HG02973 (cell line): Measurements from ENCODE around the gene CABLES1.
"Not testable (repeated sequence)": the region's sequence is repeated elsewhere in the genome, so short reads cannot be mapped to it uniquely, and the experiment has no call there.

Experiments used
- ATAC-seq: cut with Tn5 transposase; IDR thresholded peaks from one replicate; pipeline ENCODE4 v1.9.1; 2021; ENCODE audit warnings: moderate library complexity; ENCODE audit not compliant: unreplicated experiment

The CABLES1 gene

GRCh38 chr18:23134780-23135549 lies at the start of gene CABLES1:
Gene CABLES1 (plus strand): TSS chr18:23135485. CDS start chr18:23135763, 278 bp downstream.
- ATAC-seq = no peak

- ATAC-seq = no peak
These were observed 47.9 kb upstream of the CABLES1 start for GRCh38 chr18:23087352-23087751.

GRCh38 chr18:23088310-23088709 lies 47.0 kb upstream of the CABLES1 start:
- no peak for ATAC-seq

GRCh38 chr18:23091017-23091993 lies 44.0 kb upstream of the CABLES1 start:
- peak; percentile 62 for ATAC-seq

GRCh38 chr18:23092121-23092520 lies 43.2 kb upstream of the CABLES1 start:
- ATAC-seq = no peak

GRCh38 chr18:23093130-23093529 lies 42.2 kb upstream of the CABLES1 start:
- ATAC-seq = not testable (repeated sequence)

- no peak for ATAC-seq
These were observed 41.5 kb upstream of the CABLES1 start for GRCh38 chr18:23093772-23094171.

GRCh38 chr18:23094411-23095190 lies 40.7 kb upstream of the CABLES1 start:
- ATAC-seq = no peak

GRCh38 chr18:23095463-23095862 lies 39.8 kb upstream of the CABLES1 start:
- no peak for ATAC-seq

GRCh38 chr18:23097016-23097415 lies 38.3 kb upstream of the CABLES1 start:
- ATAC-seq = not testable (repeated sequence)

- ATAC-seq = no peak
These were observed 35.7 kb upstream of the CABLES1 start for GRCh38 chr18:23099621-23100020.

- ATAC-seq = no peak
These were observed 33.3 kb upstream of the CABLES1 start for GRCh38 chr18:23101861-23102432.

- no peak for ATAC-seq
These were observed 32.6 kb upstream of the CABLES1 start for GRCh38 chr18:23102493-23103261.

- ATAC-seq = no peak
These were observed 31.8 kb upstream of the CABLES1 start for GRCh38 chr18:23103449-23103848.

GRCh38 chr18:23105030-23105429 lies 30.3 kb upstream of the CABLES1 start:
- no peak for ATAC-seq

GRCh38 chr18:23105581-23106219 lies 29.6 kb upstream of the CABLES1 start:
- ATAC-seq = no peak

- no peak for ATAC-seq
These were observed 28.7 kb upstream of the CABLES1 start for GRCh38 chr18:23106575-23106974.

- ATAC-seq = no peak
These were observed 27.6 kb upstream of the CABLES1 start for GRCh38 chr18:23107718-23108117.

GRCh38 chr18:23108496-23108895 lies 26.8 kb upstream of the CABLES1 start:
- ATAC-seq = no peak
